HL-60 (cell line): ENCODE data around the gene P2RX1.

Experiments used
- GABPA ChIP-seq: IDR thresholded peaks from 2 replicates; pipeline ENCODE4 v1.6.1; 2012; ENCODE audit warnings: low read depth
- POLR2AphosphoS5 ChIP-seq: IDR thresholded peaks from 2 replicates; pipeline ENCODE4 v1.6.1; 2012; ENCODE audit warnings: low read depth
- SPI1 ChIP-seq: IDR thresholded peaks from 2 replicates; pipeline ENCODE4 v1.6.1; 2012; ENCODE audit warnings: low read depth, mild to moderate bottlenecking, borderline replicate concordance
- TF ChIP-seq, protein P1 (sequence below): IDR thresholded peaks from one replicate; pipeline ENCODE4 v1.5.1; 2011; ENCODE audit warnings: low read length, control low read depth, inconsistent platforms; ENCODE audit not compliant: insufficient read depth
- TF ChIP-seq, protein P2 (sequence below): IDR thresholded peaks from 2 replicates; pipeline ENCODE4 v1.6.1; 2012; ENCODE audit warnings: low read depth; ENCODE audit not compliant: insufficient replicate concordance

DNA sequence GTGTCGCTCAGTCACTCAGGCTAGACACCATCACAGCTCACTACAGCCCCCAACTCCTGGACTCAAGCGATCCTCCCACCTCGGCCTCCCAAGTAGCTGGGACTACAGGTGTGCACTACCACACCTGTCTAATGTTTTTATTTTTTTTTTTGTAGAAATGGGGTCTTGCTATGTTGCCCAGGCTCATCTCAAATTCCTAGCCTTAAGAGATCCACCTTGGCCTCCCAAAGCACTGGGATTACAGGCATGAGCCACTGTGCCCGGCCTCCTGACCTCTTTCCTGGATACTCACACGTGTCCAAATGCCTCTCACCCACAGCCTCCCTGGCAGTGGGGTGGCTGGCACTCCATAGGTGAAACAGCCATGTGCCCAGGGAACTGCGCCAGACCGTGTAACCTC lies 40.9 kb downstream of the P2RX1 start:
- TF ChIP-seq, protein P1, sequence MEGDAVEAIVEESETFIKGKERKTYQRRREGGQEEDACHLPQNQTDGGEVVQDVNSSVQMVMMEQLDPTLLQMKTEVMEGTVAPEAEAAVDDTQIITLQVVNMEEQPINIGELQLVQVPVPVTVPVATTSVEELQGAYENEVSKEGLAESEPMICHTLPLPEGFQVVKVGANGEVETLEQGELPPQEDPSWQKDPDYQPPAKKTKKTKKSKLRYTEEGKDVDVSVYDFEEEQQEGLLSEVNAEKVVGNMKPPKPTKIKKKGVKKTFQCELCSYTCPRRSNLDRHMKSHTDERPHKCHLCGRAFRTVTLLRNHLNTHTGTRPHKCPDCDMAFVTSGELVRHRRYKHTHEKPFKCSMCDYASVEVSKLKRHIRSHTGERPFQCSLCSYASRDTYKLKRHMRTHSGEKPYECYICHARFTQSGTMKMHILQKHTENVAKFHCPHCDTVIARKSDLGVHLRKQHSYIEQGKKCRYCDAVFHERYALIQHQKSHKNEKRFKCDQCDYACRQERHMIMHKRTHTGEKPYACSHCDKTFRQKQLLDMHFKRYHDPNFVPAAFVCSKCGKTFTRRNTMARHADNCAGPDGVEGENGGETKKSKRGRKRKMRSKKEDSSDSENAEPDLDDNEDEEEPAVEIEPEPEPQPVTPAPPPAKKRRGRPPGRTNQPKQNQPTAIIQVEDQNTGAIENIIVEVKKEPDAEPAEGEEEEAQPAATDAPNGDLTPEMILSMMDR: no peak
- TF ChIP-seq POLR2AphosphoS5 (no peak), GABPA (no peak), SPI1 (no peak)
- TF ChIP-seq, protein P2, sequence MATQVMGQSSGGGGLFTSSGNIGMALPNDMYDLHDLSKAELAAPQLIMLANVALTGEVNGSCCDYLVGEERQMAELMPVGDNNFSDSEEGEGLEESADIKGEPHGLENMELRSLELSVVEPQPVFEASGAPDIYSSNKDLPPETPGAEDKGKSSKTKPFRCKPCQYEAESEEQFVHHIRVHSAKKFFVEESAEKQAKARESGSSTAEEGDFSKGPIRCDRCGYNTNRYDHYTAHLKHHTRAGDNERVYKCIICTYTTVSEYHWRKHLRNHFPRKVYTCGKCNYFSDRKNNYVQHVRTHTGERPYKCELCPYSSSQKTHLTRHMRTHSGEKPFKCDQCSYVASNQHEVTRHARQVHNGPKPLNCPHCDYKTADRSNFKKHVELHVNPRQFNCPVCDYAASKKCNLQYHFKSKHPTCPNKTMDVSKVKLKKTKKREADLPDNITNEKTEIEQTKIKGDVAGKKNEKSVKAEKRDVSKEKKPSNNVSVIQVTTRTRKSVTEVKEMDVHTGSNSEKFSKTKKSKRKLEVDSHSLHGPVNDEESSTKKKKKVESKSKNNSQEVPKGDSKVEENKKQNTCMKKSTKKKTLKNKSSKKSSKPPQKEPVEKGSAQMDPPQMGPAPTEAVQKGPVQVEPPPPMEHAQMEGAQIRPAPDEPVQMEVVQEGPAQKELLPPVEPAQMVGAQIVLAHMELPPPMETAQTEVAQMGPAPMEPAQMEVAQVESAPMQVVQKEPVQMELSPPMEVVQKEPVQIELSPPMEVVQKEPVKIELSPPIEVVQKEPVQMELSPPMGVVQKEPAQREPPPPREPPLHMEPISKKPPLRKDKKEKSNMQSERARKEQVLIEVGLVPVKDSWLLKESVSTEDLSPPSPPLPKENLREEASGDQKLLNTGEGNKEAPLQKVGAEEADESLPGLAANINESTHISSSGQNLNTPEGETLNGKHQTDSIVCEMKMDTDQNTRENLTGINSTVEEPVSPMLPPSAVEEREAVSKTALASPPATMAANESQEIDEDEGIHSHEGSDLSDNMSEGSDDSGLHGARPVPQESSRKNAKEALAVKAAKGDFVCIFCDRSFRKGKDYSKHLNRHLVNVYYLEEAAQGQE: no peak
